ENCODE results near the gene MAP3K19.
A peak's percentile ranks its signal among the peaks of the same experiment; 100 is the strongest.
"Not testable (repeated sequence)": the region's sequence is repeated elsewhere in the genome, so short reads cannot be mapped to it uniquely, and the experiment has no call there.

The MAP3K19 gene

GRCh38 chr2:135050132-135050531, 2.9 kb upstream of the MAP3K19 start:
- DNase-seq, result no peak

GRCh38 chr2:135048122-135048521, 875 bp upstream of the MAP3K19 start:
- no peak for DNase-seq

DNA sequence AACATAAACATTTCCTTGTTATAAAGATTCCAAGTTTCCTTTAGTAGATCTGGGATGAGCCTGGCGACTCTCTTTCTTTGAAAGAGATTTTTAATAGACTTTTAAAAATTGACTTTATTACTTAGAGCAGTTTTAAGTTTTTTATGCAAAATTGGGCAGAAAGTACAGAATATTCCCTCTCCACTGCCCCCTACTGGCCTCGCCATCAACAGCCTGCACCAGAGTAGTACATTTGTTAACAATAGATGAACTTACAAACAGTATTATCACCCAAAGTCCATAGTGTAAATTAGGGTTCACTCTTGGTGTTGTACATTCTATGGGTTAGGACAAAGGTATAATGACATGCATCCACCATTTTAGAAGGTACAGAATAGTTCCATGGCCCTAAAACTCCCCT, 3.9 kb downstream of the MAP3K19 start:
- no peak for DNase-seq

DNA sequence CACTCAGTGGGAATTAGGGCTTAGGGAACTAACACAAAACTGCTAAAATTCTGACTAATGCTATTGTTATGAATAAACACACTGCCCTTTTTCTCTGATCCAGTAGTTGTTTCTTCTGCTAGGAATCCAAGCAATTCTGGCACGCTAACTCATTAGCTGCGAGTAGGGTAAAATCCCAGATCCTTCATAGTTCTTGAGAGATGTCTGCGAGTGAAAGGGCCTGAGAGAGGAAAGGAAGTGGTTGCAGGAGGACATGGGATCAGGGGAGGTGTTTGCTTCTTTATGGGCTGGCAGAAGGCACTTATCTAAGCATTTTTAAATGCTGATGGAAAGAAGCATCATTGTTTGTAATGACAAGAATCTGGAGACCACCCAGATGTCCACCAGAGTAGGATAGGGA, 9.4 kb downstream of the MAP3K19 start:
- DNase-seq, result no peak

DNA sequence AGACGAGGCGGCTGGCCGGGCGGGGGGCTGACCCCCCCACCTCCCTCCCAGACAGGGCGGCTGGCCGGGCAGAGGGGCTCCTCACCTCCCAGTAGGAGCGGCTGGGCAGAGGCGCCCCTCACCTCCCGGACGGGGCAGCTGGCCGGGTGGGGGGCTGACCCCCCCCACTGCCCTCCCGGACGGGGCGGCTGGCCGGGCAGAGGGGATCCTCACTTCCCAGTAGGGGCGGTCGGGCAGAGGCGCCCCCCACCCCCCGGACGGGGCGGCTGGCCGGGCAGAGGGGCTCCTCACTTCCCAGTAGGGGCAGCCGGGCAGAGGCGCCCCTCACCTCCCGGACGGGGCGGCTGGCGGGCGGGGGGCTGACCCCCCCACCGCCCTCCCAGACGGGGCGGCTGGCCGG, 14.0 kb downstream of the MAP3K19 start:
- DNase-seq, result not testable (repeated sequence)

DNA sequence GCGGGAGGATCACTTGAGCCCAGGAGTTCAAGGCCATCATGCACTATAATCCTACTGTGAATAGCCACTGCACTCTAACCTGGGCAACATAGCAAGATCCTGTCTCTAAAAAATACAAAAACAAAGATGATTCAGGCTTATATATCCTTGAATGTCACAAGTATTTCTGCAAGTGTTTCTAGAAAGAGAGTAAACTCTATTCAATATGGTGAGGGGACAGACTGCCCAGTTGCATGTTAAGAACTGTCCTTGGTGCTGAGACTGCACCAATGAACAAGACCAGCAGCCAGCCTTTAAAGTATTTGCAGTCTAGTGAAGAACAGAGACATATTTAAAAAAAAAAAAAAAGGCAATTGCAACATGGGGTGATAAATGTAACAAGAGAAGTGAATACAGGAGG, 16.4 kb downstream of the MAP3K19 start:
- DNase-seq, result no peak

GRCh38 chr2:135029481-135030134, 17.6 kb downstream of the MAP3K19 start:
- DNase-seq, result no peak

- DNase-seq, result no peak
These were observed 23.3 kb downstream of the MAP3K19 start for GRCh38 chr2:135023886-135024485.

- DNase-seq, result no peak
These were observed 24.0 kb downstream of the MAP3K19 start for GRCh38 chr2:135022952-135023880.

DNA sequence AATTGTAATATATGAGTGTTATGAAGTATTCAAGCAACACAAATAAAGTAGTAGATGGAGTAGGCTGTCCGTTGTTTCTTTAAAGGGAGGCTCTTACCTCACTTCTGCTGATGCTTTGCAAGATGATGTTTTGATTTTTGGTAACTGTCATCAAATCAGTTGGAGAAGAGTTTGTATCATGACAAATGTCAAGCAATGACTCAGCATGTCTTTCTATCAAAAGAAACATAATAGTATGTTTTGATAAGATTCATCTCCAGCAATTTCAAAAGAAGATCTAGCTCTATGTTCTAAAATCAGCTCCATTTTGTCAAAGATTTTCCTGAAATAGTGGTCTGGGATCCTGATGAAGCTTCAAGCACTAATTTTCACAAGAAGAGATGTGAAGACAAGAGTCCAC, 25.6 kb downstream of the MAP3K19 start:
- no peak for DNase-seq

GRCh38 chr2:135011633-135012032, 35.6 kb downstream of the MAP3K19 start:
- no peak for DNase-seq

- no peak for DNase-seq
These were observed 36.9 kb downstream of the MAP3K19 start for GRCh38 chr2:135010200-135010942.

- DNase-seq, result no peak
These were observed 37.9 kb downstream of the MAP3K19 start for GRCh38 chr2:135009339-135009738.

DNA sequence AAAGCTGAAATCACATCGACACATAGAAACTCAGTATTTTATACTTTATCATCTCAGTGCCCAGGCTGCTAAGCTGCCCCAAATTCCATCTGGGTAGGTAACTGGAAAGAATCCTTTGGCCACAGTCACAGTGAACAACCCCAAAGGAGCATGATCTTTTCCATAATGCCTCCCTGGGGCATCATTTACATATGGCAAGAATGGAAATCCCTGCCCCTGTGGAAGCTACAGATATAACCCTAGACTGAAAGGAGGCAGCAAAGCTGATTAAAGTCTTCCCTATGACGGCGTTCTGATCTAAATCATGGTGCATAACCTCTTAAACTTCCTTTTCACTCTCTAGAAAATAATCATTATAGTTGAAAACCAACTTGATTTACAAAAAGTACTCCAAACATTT, 41.5 kb downstream of the MAP3K19 start:
- no peak for DNase-seq

DNA sequence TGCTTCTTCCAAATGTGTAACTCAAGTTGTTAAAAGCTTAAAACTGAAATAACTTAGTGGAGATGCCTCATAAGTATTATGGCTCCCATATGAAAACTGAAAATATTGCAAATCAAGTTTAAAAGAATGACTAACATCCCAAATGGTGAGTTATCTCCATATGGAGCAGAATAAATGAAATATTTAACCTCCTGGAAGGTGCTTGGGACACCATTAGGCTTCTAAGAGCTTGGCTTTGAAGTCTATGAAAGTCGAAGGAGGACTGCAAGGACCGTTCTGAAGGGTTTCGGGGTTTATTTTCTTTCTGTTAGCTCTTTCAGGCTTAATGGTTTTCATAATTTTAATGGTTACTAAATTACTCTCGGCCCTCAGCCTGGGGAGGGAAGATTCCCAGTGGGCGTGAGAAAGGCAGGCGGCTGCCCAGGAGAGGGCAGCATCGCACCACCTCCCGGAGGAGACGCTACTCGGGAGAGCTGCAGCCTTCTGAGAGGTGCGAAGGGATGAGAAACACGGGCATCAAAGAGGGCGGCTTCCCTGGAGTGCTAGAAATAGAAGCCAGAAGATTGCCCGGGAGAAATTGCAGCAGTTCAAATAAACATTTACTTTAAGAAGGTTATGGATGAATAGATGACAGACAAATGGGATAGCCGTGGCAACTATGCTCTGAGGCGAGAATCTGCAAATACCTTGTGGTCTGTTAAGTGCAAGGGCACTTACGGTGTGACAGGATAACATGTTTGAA, 43.1 kb downstream of the MAP3K19 start:
- DNase-seq, result peak; percentile 55

- no peak for DNase-seq
These were observed 44.4 kb downstream of the MAP3K19 start for GRCh38 chr2:135002836-135003235.

- DNase-seq, result no peak
These were observed 47.7 kb downstream of the MAP3K19 start for GRCh38 chr2:134999521-134999920.

DNA sequence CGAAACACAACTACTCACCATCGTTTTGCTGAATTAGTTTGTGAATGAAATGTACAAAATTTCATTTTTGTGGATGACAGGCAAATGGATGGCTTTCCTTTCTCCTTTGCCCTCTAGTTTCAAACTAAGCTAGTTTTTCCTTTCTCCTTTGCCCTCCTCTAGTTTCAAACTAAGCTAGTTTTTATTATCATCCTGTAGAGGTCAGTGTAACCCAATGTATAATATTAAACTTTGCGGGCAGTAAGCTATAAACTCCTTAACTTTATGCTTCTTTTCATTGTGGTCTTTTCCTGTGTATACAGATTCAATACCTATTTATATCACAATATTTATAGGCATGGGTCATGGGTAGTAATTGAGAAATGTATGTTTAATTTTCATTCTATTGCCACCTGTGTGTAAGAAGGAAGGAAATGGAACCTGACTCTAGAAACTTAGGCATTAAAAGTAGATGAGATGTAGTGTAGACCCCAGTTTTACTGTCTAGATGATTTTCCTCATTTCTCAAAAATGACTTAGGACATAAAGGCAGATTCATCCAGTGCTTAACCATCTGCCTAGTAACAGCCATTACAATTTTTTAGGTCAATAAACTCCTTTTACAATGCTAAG, 58.1 kb downstream of the MAP3K19 start:
- no peak for DNase-seq

DNA sequence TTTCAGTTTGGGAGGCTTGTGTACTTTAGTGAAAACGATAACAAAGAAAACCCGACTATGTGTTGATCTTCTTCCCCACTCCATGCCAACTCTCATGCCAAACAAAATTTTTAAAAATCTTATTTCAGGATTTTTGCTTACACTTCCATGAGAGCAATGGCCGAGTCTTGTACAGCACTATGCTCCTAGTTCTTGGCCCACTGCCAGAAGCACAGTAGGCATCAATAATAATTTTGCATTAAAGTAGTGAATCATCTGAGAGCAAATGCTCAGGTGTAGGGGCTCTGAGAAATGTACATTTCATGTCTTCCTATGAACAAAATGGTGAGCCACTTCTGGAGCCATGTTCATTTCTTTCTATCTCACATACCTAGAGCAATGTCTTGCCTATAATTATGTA, 62.2 kb downstream of the MAP3K19 start:
- DNase-seq, result no peak

- DNase-seq, result no peak
These were observed 64.6 kb downstream of the MAP3K19 start for GRCh38 chr2:134982603-134983002.

- DNase-seq, result no peak
These were observed 66.6 kb downstream of the MAP3K19 start for GRCh38 chr2:134980639-134981038.

GRCh38 chr2:134979221-134979620, 68.0 kb downstream of the MAP3K19 start:
- no peak for DNase-seq
